Suppressor macrophage treated with lipopolysaccharide for 4 hours (primary cell): ENCODE measurements around the gene FBXO10.

Source experiments
- DNase-seq: peaks from one replicate; pipeline ENCODE4 v3.0.0-alpha.2; 2020

The FBXO10 gene

DNA sequence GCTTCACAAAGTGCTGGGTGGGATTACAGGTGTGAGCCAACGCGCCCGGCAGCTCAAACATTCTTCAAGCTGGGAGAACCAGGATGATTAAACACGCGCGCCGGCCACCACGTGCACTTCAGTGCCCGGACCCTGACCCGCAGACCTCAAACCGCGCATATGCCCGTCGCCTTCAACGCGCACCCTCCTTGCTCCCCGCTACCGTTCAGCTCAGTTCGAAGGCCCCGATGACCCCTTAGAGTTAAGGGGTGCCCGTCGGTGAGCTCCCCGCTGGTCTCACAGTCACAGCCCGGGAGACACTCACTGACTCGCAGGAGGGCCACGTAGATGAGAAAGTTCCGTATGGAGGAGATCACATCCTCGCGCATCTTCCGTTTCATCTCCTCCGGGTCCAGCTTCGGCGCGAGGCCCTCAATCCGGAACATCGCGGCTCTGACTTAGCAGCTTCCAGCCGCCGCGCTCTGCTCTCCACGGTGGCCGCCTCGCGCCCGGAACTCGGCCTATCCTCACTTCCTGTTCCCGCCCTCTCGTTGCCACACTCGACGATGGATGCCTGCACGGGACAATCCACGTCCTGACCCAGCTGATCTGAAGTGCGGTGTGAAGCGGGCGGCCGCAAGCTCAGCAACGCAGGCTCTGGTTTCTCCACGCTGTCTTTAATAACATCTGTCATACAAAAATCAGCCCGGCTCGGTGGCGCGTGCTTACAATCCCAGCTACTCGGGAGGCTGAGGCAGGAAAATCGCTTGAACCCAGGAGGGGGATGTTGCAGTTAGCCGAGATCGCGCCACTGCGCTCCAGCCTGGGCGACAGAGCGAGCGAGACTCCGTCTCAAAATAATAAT lies 16.1 kb upstream of the FBXO10 start, which contains the start of gene TOMM5:
Gene TOMM5 (minus strand): TSS at position 490 of the 844 bp plus-strand sequence. CDS start 65 bp downstream, at position 425.
- DNase-seq: peak; percentile 93

DNA sequence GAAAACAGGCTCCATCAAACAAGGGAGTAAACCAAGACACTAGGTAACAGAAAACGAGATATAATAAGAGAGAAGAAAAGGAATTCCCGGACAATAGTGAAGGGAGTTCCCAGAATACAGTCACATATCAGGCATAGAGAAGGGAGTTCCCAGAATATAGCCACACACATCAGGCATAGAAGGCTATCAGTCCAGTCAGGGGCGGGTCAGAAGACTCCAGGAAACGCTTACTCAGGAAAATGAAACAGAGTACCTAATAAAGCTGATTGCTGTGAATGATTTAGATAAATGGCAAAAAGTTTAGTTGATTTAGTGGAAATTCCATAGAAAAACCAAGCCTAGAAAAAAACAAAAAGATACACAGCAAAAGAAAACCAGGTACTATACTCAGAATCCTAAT lies 11.3 kb upstream of the FBXO10 start:
- DNase-seq: peak; percentile 48

DNA sequence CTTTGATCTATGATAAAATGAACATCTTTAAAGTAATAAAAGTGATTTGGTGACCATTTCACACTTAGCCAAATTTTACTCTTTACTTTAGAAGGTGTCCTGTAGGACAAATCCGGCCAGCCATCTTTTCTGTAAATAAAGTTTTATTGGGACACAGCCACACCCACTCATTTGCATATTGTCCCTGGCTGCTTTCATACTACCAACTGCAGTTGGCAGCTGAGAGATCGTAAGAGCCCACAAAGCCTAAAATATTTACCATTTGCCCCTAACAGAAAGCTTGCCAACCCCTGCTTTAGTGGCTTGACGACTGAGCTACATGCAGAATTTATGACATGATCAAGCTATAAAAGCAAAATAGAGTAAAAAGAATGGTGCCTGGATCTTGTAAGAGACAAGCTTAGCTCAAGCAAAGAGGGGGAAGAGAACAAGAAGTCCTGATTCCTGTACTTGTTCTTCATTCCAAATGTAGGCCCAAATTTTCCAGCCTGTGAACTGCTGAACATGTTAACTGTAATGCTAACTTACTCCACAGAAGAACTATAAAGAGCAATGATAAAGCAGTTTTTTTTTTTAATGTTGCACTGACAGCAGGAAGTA lies 7.4 kb upstream of the FBXO10 start:
- no peak for DNase-seq

DNA sequence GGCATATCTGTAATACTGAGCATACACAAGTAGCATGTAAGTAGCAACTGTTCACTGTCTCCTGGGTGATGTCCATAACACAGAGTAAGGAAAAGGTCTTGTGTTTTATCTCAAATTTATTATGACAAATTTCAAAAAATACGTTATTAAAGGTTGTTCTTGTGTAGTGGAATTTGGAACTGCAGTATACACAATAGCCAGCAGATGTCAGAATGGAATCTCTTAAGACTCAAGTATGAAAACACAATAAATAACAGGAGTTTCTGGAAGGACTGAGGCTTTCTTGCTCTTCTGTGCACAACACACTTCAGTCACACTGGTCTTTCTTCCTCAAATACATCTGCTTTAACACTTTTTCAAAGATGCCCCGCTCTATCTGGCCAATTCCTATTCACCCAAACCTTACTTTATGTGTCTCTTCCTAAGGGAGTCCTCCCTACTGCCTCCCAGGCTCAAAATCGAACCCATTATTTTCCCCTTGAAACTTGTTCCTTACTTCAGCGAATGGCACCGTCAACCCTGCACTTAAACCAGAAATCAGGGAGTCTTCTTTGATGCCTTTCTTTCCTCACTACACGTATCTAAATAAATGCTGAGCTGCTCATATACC lies 6.5 kb upstream of the FBXO10 start:
- DNase-seq: peak; percentile 57

DNA sequence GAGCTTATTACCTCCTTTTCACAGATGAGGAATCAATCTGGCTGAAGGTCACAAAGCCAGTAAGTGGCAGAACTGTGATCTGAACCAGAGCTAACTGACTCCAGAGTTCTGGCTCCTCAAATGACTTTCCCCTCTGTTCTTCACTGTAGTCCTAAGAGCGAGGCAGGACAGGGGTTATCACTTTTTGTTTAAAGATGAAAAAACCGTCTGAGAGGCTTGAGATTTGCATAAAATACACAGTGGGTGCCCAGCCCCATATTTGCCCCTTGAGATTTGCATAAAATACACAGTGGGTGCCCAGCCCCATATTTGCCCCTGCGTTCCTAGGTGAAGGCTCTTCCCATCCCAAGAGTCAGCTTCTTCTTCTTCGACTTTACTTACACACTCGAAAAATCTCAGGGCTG lies 667 bp downstream of the FBXO10 start:
- DNase-seq: no peak

DNA sequence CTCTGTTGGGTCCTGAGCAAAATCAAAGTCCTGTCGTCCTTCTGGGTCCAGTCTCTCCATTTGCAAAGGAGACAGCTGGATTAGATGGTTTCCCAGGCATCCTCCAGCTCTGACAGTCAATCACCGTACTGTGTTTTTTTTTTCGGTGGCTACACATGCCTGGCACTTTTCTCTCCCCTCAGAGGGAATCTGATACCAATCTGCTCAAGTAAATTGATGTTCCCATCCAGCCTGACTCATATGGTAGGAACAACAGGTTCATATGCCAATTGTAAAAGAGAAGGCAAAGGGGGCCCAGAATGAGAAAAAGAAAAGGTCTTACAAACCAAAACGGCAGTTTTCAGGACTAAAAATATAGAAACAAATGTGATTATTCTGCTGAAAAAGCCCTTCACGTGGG lies 1.2 kb downstream of the FBXO10 start:
- no peak for DNase-seq

DNA sequence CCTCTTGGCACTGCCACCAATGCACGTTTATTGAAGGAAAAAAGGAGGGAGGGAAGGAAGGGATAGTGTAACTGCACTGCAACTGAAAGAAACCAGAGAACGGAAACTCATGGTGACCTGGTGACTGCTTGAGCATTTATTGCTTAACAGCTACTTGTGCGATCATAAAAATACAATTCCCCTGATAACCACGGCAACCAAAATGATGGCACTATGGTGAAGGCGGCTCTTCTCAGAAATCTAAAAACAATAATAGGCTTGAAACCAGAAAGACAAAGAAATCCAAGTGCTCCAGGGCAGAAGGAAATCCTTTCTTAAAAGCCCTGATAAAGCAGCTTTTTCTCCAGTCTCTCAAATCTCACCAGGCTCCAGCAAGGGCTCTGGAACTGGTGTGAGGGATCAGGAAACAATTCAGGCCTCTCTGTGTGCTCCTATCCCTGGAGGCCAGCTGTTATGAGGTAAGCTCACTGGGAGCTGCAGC lies 1.9 kb downstream of the FBXO10 start:
- peak; percentile 24 for DNase-seq

DNA sequence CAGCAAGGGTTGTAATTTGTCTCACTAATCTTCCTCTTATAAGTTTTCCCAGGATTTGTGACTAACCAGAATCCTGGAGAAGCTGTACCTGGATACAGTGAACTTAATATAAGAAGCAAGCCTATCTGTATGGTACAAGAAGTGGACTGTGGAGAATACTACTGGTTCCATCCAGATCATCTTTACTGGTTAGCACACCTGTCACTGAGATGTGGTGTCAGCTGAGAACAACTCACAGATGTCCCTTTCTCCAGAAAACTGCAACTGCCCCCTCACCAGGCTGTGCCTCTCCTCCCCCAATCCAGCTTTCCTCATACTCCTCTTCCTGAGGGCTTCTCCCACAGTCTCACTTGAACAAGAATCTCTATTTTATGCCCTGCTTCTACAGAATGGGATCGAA lies 4.9 kb downstream of the FBXO10 start:
- DNase-seq: no peak

DNA sequence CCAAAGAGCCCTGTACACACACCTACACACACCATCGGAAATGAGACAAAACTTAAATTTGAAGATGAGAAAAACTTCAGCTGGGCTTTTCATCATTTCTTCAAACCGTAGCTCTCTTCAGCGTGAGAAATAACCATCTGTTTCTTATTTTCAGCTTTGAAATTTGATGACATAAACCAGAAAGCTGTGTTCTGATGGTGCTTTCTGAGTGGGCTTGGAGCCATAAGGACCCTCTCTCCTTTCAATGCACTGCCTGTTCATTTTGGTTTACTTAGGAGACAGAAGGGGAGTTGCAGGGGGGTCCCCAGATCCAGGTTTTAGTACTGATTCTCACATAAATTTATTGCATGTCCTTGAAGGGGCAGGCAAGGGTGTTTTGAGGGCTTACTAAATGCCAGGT lies 9.5 kb downstream of the FBXO10 start:
- DNase-seq: no peak

DNA sequence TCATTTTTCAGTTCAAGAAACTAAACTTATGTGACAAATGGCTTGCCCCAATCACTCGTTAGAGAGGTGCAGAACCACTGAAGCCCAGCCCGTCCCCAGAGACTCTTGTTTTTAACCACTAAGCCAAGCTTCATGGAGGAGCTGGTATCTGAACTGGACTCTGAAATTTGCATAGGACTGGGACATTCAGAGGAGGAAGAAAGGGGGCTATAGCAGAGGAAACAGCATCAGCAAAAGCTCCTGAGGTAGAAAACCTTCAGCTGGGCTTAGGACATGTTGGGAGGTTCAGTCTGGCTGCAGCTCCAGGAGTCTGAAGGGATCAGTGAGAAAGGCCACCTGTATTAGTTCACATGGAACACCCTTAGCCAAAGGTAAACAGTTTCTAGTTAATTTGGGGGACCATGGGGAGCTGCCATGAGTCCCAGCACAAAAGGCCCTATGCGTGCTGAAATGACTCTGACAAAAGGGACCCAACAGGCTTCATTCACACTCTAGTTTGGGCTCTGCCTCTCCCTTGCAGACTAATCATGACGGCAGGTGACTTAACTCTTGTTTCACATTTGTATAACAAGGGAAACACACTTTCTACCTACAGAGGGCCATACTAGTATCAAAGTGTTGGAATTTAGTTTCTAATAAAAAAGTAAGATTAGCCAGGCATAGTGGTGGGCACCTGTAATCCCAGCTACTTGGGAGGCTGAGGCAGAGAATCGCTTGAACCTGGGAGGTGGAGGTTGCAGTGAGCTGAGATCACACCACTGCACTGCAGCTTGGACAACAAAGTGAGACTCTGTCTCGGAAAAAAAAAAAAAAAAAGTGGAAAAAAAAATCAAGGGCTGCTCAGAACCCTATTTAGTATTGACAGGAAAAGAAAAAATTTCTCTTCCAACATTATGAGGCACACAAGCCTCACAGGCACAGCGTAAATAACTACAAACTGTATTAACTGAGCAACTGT lies 10.2 kb downstream of the FBXO10 start:
- no peak for DNase-seq

DNA sequence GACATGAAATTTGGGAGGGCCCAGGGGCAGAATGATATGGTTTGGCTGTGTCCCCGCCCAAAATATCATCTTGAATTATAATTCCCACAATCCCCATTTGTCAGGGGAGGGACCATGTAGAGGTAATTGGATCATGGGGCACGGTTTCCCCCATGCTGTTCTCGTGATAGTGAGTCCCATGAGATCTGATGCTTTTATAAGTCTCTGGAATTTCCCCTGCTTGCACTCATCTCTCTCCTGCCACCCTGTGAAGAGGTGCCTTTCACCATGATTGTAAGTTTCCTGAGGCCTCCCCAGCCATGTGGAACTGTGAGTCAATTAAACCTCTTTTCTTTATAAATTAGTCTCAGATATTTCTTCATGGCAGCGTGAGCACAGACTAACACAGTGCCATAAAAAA lies 11.3 kb downstream of the FBXO10 start:
- DNase-seq: no peak

DNA sequence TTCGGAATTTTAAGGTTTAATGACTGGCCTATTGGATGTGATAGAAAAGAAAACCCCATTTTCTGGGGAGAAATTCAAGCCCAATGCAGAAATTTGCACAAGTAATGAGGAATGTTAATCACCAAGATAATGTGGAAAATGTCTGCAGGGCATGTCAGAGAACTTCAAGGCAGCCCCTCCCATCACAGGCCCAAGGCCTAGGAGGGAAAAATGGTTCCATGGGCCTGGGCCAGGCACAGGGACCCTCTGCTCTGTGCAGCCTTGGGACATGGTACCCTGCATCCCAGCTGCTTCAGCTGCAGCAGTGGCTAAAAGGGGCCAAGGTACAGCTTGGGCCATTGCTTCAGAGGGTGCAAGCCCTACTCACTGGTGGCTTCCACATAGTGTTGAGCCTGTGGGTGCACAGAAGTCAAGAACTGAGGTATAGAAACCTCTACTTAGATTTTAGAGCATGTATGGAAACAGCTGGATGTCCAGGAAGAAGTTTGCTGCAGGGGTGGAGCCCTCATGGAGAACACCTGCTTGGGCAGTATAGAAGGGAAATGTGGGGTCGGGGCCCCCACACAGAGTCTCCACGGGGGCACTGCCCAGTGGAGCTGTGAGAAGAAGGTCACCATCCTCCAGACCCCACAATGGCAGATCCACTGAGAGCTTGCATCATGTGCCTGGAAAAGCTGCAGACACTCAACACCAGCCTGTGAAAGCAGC lies 12.2 kb downstream of the FBXO10 start:
- no peak for DNase-seq

DNA sequence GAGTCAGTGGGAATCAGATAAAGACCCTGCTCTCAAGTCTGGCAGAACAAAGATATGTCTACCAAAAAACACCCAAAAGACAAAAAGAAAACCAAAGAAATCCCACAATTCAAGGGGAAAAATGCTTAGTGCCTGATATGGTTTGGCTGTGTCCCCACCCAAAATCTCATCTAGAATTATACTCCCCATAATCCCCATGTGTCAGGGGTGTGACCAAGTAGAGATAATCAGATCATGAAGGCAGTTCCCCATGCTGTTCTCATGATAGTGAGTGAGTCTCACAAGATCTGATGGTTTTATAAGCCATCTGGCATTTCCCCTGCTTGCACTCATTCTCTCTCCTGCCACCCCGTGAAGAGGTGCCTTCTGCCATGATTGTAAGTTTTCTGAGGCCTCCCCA lies 13.4 kb downstream of the FBXO10 start:
- no peak for DNase-seq

DNA sequence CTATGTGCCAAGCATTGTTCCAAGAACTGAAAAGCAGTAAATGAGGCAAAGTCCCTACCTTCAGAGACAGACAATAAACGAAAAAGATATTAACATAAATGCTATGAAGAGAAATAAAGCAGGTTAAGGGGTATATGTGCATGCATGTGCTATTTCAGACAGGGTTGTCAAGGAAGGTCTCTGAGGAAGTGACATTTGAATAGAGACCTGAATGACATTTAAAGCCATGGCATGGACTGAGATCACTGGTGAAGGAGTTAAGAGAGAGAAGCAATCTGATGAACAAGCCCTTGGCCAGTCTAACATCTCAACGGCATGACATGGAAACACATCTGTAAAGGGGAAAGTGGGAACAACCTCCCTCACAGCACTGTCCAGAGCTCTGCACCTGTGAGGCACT lies 14.5 kb downstream of the FBXO10 start:
- DNase-seq: no peak

DNA sequence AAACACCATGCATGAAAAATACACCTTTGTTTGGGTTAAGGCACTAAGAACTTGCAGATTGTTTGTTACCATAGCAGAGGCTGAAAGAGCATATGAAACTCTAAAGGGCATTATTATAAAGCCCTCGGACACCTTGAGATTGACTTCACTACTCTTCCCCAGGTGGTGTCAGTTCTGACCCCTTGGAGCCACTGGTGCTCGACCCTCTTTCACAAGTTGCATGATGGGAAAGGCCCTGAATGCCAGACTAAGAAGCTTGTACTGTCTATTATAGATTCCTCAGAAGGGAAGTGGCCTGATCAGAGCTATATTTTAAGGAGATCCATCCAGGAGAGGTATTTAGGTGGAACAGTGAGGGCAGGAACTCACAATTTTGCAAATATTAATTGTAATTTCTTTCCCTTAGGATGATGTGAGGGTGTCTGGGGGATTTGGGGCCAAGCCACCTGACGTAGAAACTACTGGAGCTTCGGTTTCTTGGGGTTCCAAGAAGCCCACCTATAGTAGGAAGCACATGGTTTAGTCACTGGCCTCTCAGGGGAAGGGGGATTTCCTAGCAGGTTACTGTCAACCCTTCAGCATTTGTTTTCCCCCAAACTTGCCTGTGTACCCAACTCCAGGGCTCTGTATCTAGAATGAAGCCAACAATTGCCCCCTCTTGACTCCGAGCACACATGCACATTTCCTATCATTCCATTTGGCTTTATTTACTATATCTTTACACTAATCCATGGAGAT lies 16.2 kb downstream of the FBXO10 start:
- DNase-seq: no peak

DNA sequence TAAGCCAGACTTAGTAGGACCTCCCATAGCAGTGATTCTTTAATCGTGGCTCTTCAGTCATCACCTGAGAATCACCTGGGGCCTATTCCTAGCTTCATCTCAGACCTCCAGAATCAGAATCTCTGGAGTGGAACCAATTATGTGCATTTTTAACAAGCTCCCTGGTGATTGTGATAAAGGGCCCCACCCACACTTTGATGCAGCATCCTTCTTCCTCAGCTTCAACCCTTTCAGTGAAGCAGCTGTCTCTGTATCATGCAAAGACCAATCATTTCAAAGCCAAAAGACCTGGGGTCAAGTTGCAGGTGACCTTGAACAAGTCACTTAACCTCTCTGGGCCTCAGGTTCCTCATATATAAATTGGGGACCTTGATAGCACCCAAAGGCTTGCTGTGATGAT lies 17.1 kb downstream of the FBXO10 start:
- DNase-seq: no peak

DNA sequence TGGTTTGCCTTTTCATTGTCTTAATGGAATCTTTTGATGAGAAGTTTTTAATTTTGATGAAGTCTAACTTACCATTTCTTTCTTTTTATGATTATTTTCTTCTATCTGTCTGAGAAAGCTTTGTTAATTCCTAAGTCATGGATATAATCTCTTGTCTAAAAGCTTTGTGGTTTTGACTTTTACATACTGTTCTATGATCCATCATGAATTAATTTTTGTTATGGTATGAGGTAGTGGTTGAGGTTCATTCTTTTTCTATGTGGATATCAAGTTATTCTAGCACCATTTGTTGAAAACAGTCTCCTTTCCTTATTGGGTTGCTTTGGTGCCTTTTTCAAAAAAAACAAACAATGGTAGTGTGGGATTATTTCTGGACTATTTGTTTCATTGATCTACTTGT lies 20.4 kb downstream of the FBXO10 start:
- DNase-seq: no peak

DNA sequence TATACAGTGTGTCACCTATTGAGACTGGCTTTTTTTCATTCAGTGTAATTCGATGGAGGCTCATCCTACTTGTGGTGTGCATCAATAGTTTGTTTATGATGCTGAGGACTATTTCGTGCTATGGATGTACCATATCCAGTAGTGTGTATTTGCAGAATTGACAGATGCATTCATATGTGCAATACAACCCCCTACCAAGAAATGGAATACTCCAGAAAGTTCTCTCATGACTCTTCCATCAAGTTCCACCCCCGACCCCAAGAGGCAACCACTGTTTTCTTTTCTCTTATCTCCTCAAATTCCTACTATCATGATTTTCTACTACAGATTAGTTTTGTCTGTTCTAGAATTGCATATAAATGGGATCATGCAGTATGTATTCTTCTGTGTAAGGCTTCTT lies 21.9 kb downstream of the FBXO10 start:
- no peak for DNase-seq

DNA sequence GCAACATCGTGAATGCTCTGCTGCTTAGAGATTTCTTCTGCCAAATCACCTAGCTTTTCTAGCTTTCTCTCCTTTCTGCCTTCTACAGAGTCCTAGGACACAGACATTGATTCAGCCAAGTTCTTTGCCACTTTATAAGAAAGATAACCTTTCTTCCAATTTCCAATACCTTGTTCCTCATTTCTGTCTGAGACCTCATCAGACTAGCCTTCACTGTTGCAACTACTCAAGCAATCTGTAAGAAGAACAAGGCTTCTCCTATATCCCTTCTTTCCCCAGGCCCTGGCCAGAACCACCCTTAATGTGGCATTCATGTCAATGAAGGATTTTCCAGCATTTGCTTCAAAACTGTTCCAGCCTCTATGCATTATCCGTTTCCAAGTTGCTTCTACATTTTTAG lies 24.3 kb downstream of the FBXO10 start:
- DNase-seq: no peak

DNA sequence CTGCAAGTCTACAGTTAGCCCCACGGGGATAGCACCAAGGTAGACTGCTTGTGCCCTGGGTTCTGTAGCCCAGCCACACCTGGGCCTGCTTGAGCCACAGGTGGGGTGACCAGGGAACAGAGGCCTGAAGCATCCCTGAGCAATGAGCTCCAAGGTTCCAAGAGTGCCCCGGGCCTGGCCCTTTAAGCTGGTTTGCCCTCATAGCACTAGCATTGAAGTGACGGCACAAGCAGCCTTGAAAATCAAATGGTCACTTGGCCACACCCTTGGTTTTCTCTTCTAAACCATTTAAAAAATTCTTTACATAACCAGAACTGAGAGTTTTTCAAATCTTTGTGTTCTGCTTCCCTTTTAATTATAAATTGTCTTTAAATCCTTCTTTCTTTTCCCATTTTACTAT lies 24.7 kb downstream of the FBXO10 start:
- DNase-seq: no peak

DNA sequence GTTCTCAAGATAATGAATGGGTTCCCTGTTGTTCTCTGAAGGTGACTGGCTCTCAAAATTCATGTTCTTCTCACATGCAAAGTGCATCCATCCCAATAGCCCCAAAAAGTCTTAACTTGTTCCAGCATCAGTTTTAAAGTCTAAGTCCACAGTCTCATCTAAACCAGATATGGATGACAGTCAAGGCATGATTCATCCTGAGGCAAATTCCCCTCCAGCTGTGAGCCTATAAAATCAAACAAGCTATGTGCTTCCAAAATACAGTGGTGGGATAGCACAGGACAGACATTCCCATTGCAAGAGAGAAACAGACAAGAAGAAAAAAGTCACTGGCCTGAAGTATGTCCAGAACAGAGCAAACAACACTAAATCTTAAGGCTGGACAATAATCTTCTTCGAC lies 25.4 kb downstream of the FBXO10 start:
- no peak for DNase-seq
